Suprapubic skin (tissue), 4 donors: ENCODE results near the gene GPBP1. TPM values are rescaled to one million over a fixed set of nuclear protein-coding genes. Genes with fewer than 3 reads are reported as not detected.
"Not testable (repeated sequence)": the region's sequence is repeated elsewhere in the genome, so short reads cannot be mapped to it uniquely, and the experiment has no call there.

ENCODE experiments used
- DNase-seq, 2 donors: peaks; one replicate each; pipeline ENCODE4 v3.0.0-alpha.2; 2019; ENCODE audit warnings: low spot score in 2 of 2
- H3K27ac ChIP-seq: fragments of 200-600 bp; sonication (generic); one replicate; pipeline ENCODE4 v1.5.1; 2019
- H3K27me3 ChIP-seq: fragments of 200-600 bp; sonication (generic); one replicate; pipeline ENCODE4 v1.5.1; 2019
- H3K36me3 ChIP-seq: fragments of 200-600 bp; sonication (generic); one replicate; pipeline ENCODE4 v1.5.1; 2019
- H3K4me1 ChIP-seq: fragments of 200-600 bp; sonication (generic); one replicate; pipeline ENCODE4 v1.5.1; 2019
- H3K4me3 ChIP-seq: fragments of 200-600 bp; sonication (generic); one replicate; pipeline ENCODE4 v1.5.1; 2019; ENCODE audit warnings: mild to moderate bottlenecking
- H3K9me3 ChIP-seq: fragments of 200-600 bp; sonication (generic); one replicate; pipeline ENCODE4 v1.5.1; 2019
- EP300 ChIP-seq: sonication (generic); formaldehyde crosslinking; IDR thresholded peaks from one replicate; pipeline ENCODE4 v1.6.1; 2017; ENCODE audit warnings: antibody characterized with exemption
- POLR2A ChIP-seq, 2 donors: fragments of 450-650 bp; IDR thresholded peaks; one replicate each; pipeline ENCODE4 v1.6.1; 2017; ENCODE audit warnings: antibody characterized with exemption in 2 of 2, mild to moderate bottlenecking in 2 of 2, moderate library complexity in 2 of 2
- POLR2AphosphoS5 ChIP-seq, 3 donors: sonication (generic); formaldehyde crosslinking; IDR thresholded peaks; one replicate each; pipeline ENCODE4 v1.6.1; 2017; ENCODE audit warnings: antibody characterized with exemption in 3 of 3
- WGBS: methylation state at CpG from one replicate; pipeline ENCODE4 v1.1.5; 2018; 5-methylcytosine and 5-hydroxymethylcytosine counted together
- total RNA-seq, 4 donors: library from RNA; depleted of rRNA; stranded (reverse); fragments of >200 nt; gene quantifications; one replicate each; pipeline ENCODE4 v1.1.0, GENCODE V29; 2016
- TF ChIP-seq, protein P1 (sequence below), 2 donors: fragments of 200-600 bp in 1 of 2; fragments of 450-650 bp in 1 of 2; sonication (generic) in 1 of 2; IDR thresholded peaks; one replicate each; pipeline ENCODE4 v1.5.1; 2016 to 2019; ENCODE audit warnings: antibody characterized with exemption in 2 of 2, mild to moderate bottlenecking in 1 of 2, moderate library complexity in 1 of 2

GPBP1 gene
- total RNA-seq, 4 donors from 2014 or later = 49.3 to 74.8 (median 62.5) TPM

DNA sequence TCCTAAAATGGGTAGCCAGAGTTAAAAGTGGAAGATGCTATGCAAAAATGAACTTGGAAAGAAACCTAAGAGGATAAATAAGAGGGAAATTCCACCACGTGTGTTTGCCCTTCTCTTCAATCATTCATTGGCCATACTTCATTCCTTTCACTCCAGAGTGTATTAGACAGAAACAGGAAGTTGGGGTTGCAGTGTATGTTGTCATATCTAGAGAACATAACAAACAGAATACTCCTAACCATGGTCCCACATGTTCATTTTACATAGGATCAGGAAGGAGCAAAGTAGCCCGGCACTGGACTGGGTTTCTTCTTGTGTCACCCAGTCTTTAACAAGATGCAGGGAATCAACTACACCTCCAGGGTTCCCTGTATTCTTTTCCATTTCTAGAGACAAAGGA, 7.6 kb upstream of the GPBP1 start:
- no peak for DNase-seq
- Histone ChIP-seq H3K36me3 (no peaks in the 10 kb centered on the region), H3K27me3 (no peaks in the 10 kb centered on the region), H3K4me3 (no peak overlapping the region), H3K27ac (no peak overlapping the region), H3K4me1 (no peaks in the 10 kb centered on the region), H3K9me3 (no peaks in the 10 kb centered on the region)
- TF ChIP-seq EP300 (no peak), POLR2A (IDR thresholded peaks at IDR 0.05) (no peak), POLR2AphosphoS5 (IDR thresholded peaks at IDR 0.05) (no peak)
- TF ChIP-seq, protein P1, sequence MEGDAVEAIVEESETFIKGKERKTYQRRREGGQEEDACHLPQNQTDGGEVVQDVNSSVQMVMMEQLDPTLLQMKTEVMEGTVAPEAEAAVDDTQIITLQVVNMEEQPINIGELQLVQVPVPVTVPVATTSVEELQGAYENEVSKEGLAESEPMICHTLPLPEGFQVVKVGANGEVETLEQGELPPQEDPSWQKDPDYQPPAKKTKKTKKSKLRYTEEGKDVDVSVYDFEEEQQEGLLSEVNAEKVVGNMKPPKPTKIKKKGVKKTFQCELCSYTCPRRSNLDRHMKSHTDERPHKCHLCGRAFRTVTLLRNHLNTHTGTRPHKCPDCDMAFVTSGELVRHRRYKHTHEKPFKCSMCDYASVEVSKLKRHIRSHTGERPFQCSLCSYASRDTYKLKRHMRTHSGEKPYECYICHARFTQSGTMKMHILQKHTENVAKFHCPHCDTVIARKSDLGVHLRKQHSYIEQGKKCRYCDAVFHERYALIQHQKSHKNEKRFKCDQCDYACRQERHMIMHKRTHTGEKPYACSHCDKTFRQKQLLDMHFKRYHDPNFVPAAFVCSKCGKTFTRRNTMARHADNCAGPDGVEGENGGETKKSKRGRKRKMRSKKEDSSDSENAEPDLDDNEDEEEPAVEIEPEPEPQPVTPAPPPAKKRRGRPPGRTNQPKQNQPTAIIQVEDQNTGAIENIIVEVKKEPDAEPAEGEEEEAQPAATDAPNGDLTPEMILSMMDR (IDR thresholded peaks at IDR 0.05) = no peak
- WGBS = 47% methylated on average over 2 of the region's 2 CpGs

DNA sequence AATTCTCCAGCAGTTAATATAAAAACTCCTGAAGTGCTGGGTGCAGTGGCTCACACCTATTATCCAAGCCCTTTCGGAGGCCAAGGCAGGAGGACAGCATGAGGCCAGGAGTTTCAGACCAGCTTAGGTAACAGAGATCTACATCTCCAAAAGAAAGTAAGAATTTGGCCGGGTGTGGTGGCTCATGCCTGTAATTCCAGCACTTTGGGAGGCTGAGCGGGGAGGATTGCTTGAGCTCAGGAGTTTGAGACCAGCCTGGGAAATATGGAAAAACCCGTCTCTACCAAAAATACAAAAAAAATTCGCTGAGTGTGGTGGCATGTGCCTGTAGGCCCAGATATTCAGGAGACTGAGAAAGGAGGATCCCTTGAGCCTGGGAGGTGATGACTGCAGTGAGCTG, 6.7 kb upstream of the GPBP1 start:
- no peaks in the 10 kb centered on the region for H3K36me3 ChIP-seq
- TF ChIP-seq POLR2A (IDR thresholded peaks at IDR 0.05) (no peak), POLR2AphosphoS5 (IDR thresholded peaks at IDR 0.05) (no peak), EP300 (no peak)
- TF ChIP-seq, protein P1 (IDR thresholded peaks at IDR 0.05) = no peak
- no peak for DNase-seq

DNA sequence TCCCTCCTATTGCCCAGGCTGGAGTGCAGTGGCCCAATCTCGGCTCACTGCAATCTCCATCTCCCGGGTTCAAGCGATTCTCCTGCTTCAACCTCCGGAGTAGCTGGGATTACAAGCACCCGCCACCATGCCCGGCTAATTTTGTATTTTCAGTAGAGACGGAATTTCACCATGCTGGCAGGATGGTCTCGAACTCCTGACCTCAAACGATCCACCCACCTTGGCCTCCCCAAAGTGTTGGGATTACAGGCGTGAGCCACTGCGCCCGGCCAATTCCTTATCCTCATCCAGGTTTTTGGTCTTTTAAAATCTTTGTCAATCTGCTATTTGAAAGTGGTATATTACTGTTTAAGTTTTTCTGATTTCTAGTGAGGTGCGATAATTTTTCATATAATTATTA, 3.7 kb upstream of the GPBP1 start:
- H3K36me3 ChIP-seq, H3K9me3 ChIP-seq, H3K27ac ChIP-seq, DNase-seq, H3K27me3 ChIP-seq, H3K4me3 ChIP-seq: not testable (repeated sequence)
- peaks cover 13% of the 10 kb centered on the region for H3K4me1 ChIP-seq
- 96% methylated on average over 13 of the region's 13 CpGs for WGBS

More for the DNA sequence above, 6.7 kb upstream of the GPBP1 start:
- Histone ChIP-seq H3K9me3 (no peaks in the 10 kb centered on the region), H3K4me3 (no peak overlapping the region), H3K27me3 (no peaks in the 10 kb centered on the region), H3K27ac (no peak overlapping the region), H3K4me1 (peaks cover 6% of the 10 kb centered on the region)
- 97% methylated on average over 5 of the region's 5 CpGs for WGBS

DNA sequence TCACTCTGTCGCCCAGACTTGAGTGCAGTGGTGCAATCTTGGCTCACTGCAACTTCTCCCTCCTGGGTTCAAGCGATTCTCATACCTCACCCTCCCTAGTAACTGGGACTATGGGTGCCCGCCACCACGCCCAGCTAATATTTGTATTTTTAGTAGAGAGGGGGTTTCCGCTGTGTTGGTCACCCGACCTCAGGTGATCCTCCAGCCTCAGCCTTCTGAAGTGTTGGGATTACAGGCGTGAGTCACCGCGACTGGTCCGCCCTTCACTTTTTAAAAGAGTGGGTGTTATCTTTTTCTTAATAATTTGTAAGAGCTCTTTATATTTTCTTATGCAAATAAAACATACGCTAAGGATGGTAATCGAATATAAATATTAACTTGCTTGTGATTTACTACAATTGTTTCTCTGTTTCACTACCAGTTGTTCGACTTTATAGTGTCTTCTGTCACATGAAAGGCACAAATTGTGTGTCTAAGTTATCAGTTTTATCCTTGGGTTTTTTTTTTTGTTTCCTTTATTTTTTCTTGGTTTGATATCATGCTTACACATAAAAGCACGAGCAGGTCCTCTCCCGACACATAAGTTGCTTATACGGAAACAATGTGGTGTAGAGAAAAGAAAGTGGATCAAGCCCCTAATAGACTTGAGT, 1.9 kb upstream of the GPBP1 start:
- peak overlapping the region; percentile 99 for H3K4me3 ChIP-seq
- WGBS = 66% methylated on average over 16 of the region's 16 CpGs
- H3K36me3 ChIP-seq = no peaks in the 10 kb centered on the region
- H3K27ac ChIP-seq = peak overlapping the region; percentile 100
- TF ChIP-seq EP300 (no peak), POLR2A (IDR thresholded peaks at IDR 0.05) (no peak), POLR2AphosphoS5 (IDR thresholded peaks at IDR 0.05) (no peak)
- TF ChIP-seq, protein P1 (IDR thresholded peaks at IDR 0.05) = no peak
- H3K27me3 ChIP-seq = no peaks in the 10 kb centered on the region
- H3K9me3 ChIP-seq = no peaks in the 10 kb centered on the region
- H3K4me1 ChIP-seq = peaks cover 28% of the 10 kb centered on the region
- no peak for DNase-seq

DNA sequence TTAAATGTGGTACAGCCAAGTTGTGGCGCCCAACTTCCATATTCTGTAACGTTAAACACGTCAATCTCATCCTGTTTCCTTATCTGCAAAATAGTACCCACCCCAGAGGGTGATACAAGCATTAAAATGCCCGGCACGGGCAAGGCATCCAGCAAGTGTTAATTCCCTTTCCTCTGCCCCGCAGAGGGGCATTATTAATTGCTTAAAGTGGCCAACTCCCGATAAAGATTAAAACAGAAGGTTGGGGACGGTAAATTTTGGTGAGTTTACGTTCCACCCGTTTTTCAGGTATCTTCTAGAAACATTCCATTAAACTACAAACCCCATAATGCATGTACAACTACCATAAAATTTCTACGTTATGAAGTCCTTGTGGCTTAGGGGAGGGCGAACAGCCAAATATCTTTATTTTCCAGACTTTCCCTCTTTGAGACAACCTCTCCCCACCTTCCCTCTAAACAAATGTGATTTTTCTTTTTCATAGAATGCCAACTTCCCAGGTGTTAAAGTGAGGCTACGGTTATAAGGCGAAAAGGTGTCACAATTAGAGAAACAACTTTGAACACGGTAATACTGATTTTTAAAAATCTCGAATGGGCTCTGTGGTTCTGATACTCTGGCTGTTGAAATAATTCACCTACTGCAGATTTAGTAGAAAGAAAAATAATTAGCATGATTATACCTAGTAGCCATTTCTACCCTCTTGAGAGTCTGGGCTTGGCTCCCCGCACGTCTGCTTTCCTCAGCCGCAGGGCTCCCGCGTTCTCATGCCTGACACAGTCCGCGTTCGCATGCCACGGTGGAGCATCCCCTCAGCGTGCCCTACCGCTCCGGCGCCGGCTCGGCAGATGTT, 1.2 kb upstream of the GPBP1 start:
- H3K27me3 ChIP-seq = no peaks in the 10 kb centered on the region
- peak in 1 of 2 donors; percentile 83 for DNase-seq
- no peaks in the 10 kb centered on the region for H3K36me3 ChIP-seq
- under 1% methylated on average over 19 of the region's 31 CpGs for WGBS
- H3K4me1 ChIP-seq = peaks cover 34% of the 10 kb centered on the region
- TF ChIP-seq POLR2AphosphoS5 (IDR thresholded peaks at IDR 0.05) (no peak), EP300 (no peak), POLR2A (IDR thresholded peaks at IDR 0.05) (no peak)
- TF ChIP-seq, protein P1 (IDR thresholded peaks at IDR 0.05) = no peak
- H3K9me3 ChIP-seq = no peaks in the 10 kb centered on the region
- peak overlapping the region; percentile 99 for H3K4me3 ChIP-seq
- peak overlapping the region; percentile 100 for H3K27ac ChIP-seq
